ENCODE results near the gene ATP6V0B.

GRCh38 chr1:44008259-44008658 is 33.5 kb downstream of the ATP6V0B start:
- TF ChIP-seq GATA2 (IDR thresholded peaks at IDR 0.05; ENCODE audit: low read depth, low read length) (no peak), GATA3 (IDR thresholded peaks at IDR 0.05; ENCODE audit: low read depth, low read length) (no peak)

Measured in SH-SY5Y (cell line).